Measurements from ENCODE around the gene MATN3. TPM values are rescaled to one million over a fixed set of nuclear protein-coding genes. Genes with fewer than 3 reads are reported as not detected.

The MATN3 gene
- polyA plus RNA-seq, 3 donors: not detected

DNA sequence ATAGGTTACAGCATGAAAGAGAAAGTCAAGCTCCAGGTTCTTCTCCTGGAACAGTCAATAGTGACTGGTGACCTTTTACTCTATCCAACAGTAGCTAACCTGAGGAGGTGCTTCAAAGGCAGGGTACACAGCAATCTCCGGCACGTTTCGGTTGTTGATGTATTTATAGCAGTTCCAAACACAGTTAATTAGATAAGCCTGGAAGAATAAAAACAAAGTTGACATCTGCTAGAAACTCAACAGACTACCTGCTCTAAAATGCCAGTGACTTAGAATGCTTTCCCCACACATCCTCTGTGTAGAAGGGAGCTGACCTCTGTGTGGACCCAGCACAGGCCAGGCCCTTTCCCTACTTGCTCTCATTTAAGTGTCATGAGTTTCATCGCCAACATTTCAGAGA, 21.8 kb upstream of the MATN3 start:
- Histone ChIP-seq H3K9me3 (replicated peaks in 1 of 2; ENCODE audit: control insufficient read depth in 1 of 2, insufficient read depth in 1 of 2, low read length in 2 of 2) (no peaks in the 10 kb centered on the region), H4K20me1 (ENCODE audit: insufficient read depth, low read length) (peaks cover 100% of the 10 kb centered on the region), H3K4me3 (replicated peaks in 1 of 3; ENCODE audit: low read depth in 2 of 3, low read length in 3 of 3) (no peak overlapping the region), H3K27ac (ENCODE audit: low read depth in 1 of 2, low read length in 2 of 2) (no peak overlapping the region), H3K4me1 (ENCODE audit: control insufficient read depth in 1 of 2, insufficient read depth in 2 of 2, low read length in 2 of 2) (no peaks in the 10 kb centered on the region), H2AFZ (ENCODE audit: insufficient read depth, low read depth, low read length, poor library complexity, severe bottlenecking) (no peak overlapping the region), H3K9ac (ENCODE audit: insufficient read depth, low read length, poor library complexity, severe bottlenecking) (no peak overlapping the region), H3K27me3 (ENCODE audit: control insufficient read depth in 2 of 2, insufficient read depth in 2 of 2, low read length in 2 of 2) (no peaks in the 10 kb centered on the region), H3K36me3 (replicated peaks in 1 of 2; ENCODE audit: control insufficient read depth in 1 of 2, insufficient read depth in 2 of 2, low read length in 2 of 2) (peaks cover 93 to 100% of the 10 kb centered on the region in 2 donors), H3K79me2 (ENCODE audit: insufficient read depth, low read length) (peaks cover 39% of the 10 kb centered on the region), H3K4me2 (replicated peaks; ENCODE audit: extremely low read depth, low read length, poor library complexity, severe bottlenecking) (no peak overlapping the region)
- no peak overlapping the region for H3K27ac Mint-ChIP-seq
- WGBS (ENCODE audit: insufficient coverage): 83% methylated on average over 1 of the region's 4 CpGs
- TF ChIP-seq, protein P1, sequence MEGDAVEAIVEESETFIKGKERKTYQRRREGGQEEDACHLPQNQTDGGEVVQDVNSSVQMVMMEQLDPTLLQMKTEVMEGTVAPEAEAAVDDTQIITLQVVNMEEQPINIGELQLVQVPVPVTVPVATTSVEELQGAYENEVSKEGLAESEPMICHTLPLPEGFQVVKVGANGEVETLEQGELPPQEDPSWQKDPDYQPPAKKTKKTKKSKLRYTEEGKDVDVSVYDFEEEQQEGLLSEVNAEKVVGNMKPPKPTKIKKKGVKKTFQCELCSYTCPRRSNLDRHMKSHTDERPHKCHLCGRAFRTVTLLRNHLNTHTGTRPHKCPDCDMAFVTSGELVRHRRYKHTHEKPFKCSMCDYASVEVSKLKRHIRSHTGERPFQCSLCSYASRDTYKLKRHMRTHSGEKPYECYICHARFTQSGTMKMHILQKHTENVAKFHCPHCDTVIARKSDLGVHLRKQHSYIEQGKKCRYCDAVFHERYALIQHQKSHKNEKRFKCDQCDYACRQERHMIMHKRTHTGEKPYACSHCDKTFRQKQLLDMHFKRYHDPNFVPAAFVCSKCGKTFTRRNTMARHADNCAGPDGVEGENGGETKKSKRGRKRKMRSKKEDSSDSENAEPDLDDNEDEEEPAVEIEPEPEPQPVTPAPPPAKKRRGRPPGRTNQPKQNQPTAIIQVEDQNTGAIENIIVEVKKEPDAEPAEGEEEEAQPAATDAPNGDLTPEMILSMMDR (IDR thresholded peaks at IDR 0.05): no peak
- H3K36me3 Mint-ChIP-seq: peaks cover 94 to 100% of the 10 kb centered on the region in 2 donors
- H3K4me3 Mint-ChIP-seq: no peak overlapping the region
- H3K27me3 Mint-ChIP-seq (ENCODE audit: low read depth in 3 of 3): peaks cover 0 to 1% (median 0%) of the 10 kb centered on the region in 3 donors
- H3K4me1 Mint-ChIP-seq: peaks cover 9% of the 10 kb centered on the region
- peaks cover 0 to 7% (median 5%) of the 10 kb centered on the region in 7 donors for H3K9me3 Mint-ChIP-seq
- no peak for DNase-seq
- intact Hi-C loops (cut with micrococcal nuclease): no loop called here

DNA sequence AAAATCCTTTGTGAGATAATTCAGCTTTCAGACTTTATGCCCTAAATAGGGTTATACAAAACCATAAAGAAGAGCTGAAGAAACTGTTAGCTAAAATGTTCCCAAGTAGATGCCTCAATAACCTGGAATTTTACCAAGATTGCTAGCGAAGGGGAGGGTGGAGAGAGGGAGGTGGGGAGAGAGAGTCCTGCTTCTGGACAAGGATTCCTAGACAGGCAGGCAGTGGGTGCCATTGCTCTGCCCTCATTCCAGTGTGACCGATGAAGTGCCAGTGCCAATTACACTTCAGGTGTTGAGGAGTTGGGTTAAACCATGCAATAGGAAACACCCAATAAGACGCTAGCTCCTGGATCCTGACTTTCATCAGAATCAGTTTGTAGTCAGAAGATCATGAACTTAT, 20.9 kb upstream of the MATN3 start:
- peaks cover 0 to 3% (median 0%) of the 10 kb centered on the region in 3 donors for H3K27me3 Mint-ChIP-seq (ENCODE audit: low read depth in 3 of 3)
- WGBS (ENCODE audit: insufficient coverage): no CpG with 5 or more reads among the region's 3 CpGs
- no peaks in the 10 kb centered on the region for H3K4me1 ChIP-seq (ENCODE audit: control insufficient read depth in 1 of 2, insufficient read depth in 2 of 2, low read length in 2 of 2)
- peak overlapping the region in 1 of 2 donors; percentile 14 for H3K27ac ChIP-seq (ENCODE audit: low read depth in 1 of 2, low read length in 2 of 2)
- no peak overlapping the region for H3K9ac ChIP-seq (ENCODE audit: insufficient read depth, low read length, poor library complexity, severe bottlenecking)
- H3K79me2 ChIP-seq (ENCODE audit: insufficient read depth, low read length): peaks cover 30% of the 10 kb centered on the region
- no peaks in the 10 kb centered on the region for H3K9me3 ChIP-seq (replicated peaks in 1 of 2; ENCODE audit: control insufficient read depth in 1 of 2, insufficient read depth in 1 of 2, low read length in 2 of 2)
- no peak overlapping the region for H3K4me2 ChIP-seq (replicated peaks; ENCODE audit: extremely low read depth, low read length, poor library complexity, severe bottlenecking)
- no peak overlapping the region for H3K4me3 Mint-ChIP-seq
- H3K36me3 ChIP-seq (replicated peaks in 1 of 2; ENCODE audit: control insufficient read depth in 1 of 2, insufficient read depth in 2 of 2, low read length in 2 of 2): peaks cover 91 to 100% of the 10 kb centered on the region in 2 donors
- peaks cover 100% of the 10 kb centered on the region for H4K20me1 ChIP-seq (ENCODE audit: insufficient read depth, low read length)
- TF ChIP-seq, protein P1 (IDR thresholded peaks at IDR 0.05): no peak
- no peak overlapping the region for H3K27ac Mint-ChIP-seq
- intact Hi-C loops (cut with micrococcal nuclease): no loop called here
- H3K27me3 ChIP-seq (ENCODE audit: control insufficient read depth in 2 of 2, insufficient read depth in 2 of 2, low read length in 2 of 2): no peaks in the 10 kb centered on the region
- peaks cover 0 to 12% (median 5%) of the 10 kb centered on the region in 7 donors for H3K9me3 Mint-ChIP-seq
- no peak overlapping the region for H3K4me3 ChIP-seq (replicated peaks in 1 of 3; ENCODE audit: low read depth in 2 of 3, low read length in 3 of 3)
- H2AFZ ChIP-seq (ENCODE audit: insufficient read depth, low read depth, low read length, poor library complexity, severe bottlenecking): no peak overlapping the region
- DNase-seq: no peak
- H3K36me3 Mint-ChIP-seq: peaks cover 95 to 100% of the 10 kb centered on the region in 2 donors
- peaks cover 9% of the 10 kb centered on the region for H3K4me1 Mint-ChIP-seq

Measured in CD14-positive monocyte (primary cell).